H1 (cell line): ENCODE results near the gene USP12. TPM values are rescaled to one million over a fixed set of nuclear protein-coding genes. Genes with fewer than 3 reads are reported as not detected.

ENCODE experiments used
- CTCF ChIA-PET: fragments of 300-600 bp; sonication (Branson Sonifier 250); formaldehyde crosslinking; loops from one replicate; lab custom pipeline; 2021; ENCODE audit not compliant: partially characterized antibody; lab: Charles Lee
- POLR2A ChIA-PET: fragments of 300-600 bp; sonication (Branson Sonifier 250); formaldehyde crosslinking; loops from one replicate; lab custom pipeline; 2021; ENCODE audit warnings: inconsistent platforms; ENCODE audit not compliant: partially characterized antibody; lab: Charles Lee
- DNase-seq, 2 experiments: peaks; one replicate each; pipeline versions ENCODE4 v3.0.0 to v3.0.0-alpha.2; 2010 to 2022; ENCODE audit warnings: low spot score in 2 of 2, low read depth in 1 of 2, mixed read lengths in 1 of 2
- FAIRE-seq: peaks from 2 replicates; lab custom pipeline; 2011; peaks lifted over from hg19 to GRCh38; lab: Jason Lieb, UNC
- H2AFZ ChIP-seq: 2 replicates; pipeline ENCODE4 v1.8.1; 2012; ENCODE audit warnings: low read length, inconsistent platforms
- H2AK5ac ChIP-seq: 2 replicates; pipeline ENCODE4 v1.6.1; 2013; ENCODE audit warnings: low read depth, low read length
- H2BK120ac ChIP-seq: replicated peaks from 2 replicates; pipeline ENCODE3; 2013; ENCODE audit warnings: low read depth, low read length, inconsistent platforms
- H2BK12ac ChIP-seq: 2 replicates; pipeline ENCODE4 v1.6.1; 2013; ENCODE audit warnings: low read depth, low read length
- H2BK15ac ChIP-seq: 2 replicates; pipeline ENCODE4 v1.6.1; 2013; ENCODE audit warnings: low read length
- H2BK20ac ChIP-seq: 2 replicates; pipeline ENCODE4 v1.6.1; 2013; ENCODE audit warnings: low read length
- H2BK5ac ChIP-seq: 2 replicates; pipeline ENCODE4 v1.6.1; 2013; ENCODE audit warnings: low read depth, low read length
- H3K14ac ChIP-seq: 2 replicates; pipeline ENCODE4 v1.6.1; 2013; ENCODE audit warnings: inconsistent platforms; ENCODE audit not compliant: insufficient read length
- H3K18ac ChIP-seq: 2 replicates; pipeline ENCODE4 v1.6.1; 2013; ENCODE audit warnings: low read length; ENCODE audit errors: extremely low read depth
- H3K23ac ChIP-seq: 2 replicates; pipeline ENCODE4 v1.6.1; 2013; ENCODE audit warnings: inconsistent platforms; ENCODE audit not compliant: insufficient read length
- H3K23me2 ChIP-seq: 2 replicates; pipeline ENCODE4 v1.6.1; 2013; ENCODE audit warnings: low read depth, low read length
- H3K27ac ChIP-seq: 2 replicates; pipeline ENCODE4 v1.6.1; 2011; ENCODE audit warnings: low read depth, low read length, inconsistent platforms
- H3K27me3 ChIP-seq, 4 experiments: replicated peaks in 1 of 4; 1 replicate in 1 of 4; 2 replicates in 3 of 4; pipeline versions ENCODE4 v1.6.1 to v1.8.1; 2011 to 2013; ENCODE audit warnings: low read length in 3 of 4, mild to moderate bottlenecking in 3 of 4, inconsistent platforms in 2 of 4, mixed read lengths in 2 of 4, moderate library complexity in 1 of 4; ENCODE audit not compliant: control insufficient read depth in 3 of 4, insufficient read depth in 3 of 4; ENCODE audit errors: extremely low read depth in 1 of 4
- H3K36me3 ChIP-seq, 4 experiments: 2 replicates each; pipeline versions ENCODE4 v1.6.1 to v1.8.1; 2011 to 2013; ENCODE audit warnings: mild to moderate bottlenecking in 4 of 4, low read length in 3 of 4, moderate library complexity in 2 of 4, control low read depth in 1 of 4, inconsistent platforms in 1 of 4; ENCODE audit not compliant: insufficient read depth in 4 of 4, control insufficient read depth in 2 of 4
- H3K4ac ChIP-seq: replicated peaks from 2 replicates; pipeline ENCODE3; 2013; ENCODE audit warnings: low read length, low read depth, mixed read lengths, inconsistent platforms; ENCODE audit not compliant: insufficient read length
- H3K4me1 ChIP-seq, 4 experiments: replicated peaks in 1 of 4; 1 replicate in 1 of 4; 2 replicates in 3 of 4; pipeline versions ENCODE4 v1.6.1 to v1.8.1; 2011 to 2013; ENCODE audit warnings: low read length in 3 of 4, inconsistent platforms in 2 of 4, mixed read lengths in 1 of 4; ENCODE audit not compliant: insufficient read depth in 4 of 4, control insufficient read depth in 3 of 4
- H3K4me2 ChIP-seq, 2 experiments: 2 replicates each; pipeline versions ENCODE4 v1.6.1 to v1.8.1; 2011 to 2013; ENCODE audit warnings: low read depth in 2 of 2, low read length in 2 of 2, control low read depth in 1 of 2, inconsistent platforms in 1 of 2, mild to moderate bottlenecking in 1 of 2; ENCODE audit not compliant: insufficient read depth in 1 of 2
- H3K4me3 ChIP-seq, 4 experiments: fragments of 200-600, 300-600 bp in 1 of 4; sonication (generic), shearing (Covaris generic), sonication (Bioruptor Twin) in 1 of 4; 2 replicates each; pipeline versions ENCODE4 v1.5.1 to v1.8.1; 2011 to 2016; ENCODE audit warnings: low read length in 4 of 4, low read depth in 3 of 4, control low read depth in 2 of 4, inconsistent platforms in 2 of 4, mild to moderate bottlenecking in 2 of 4, mixed read lengths in 1 of 4, moderate library complexity in 1 of 4; ENCODE audit not compliant: insufficient read depth in 2 of 4; ENCODE audit errors: extremely low read depth in 1 of 4
- H3K56ac ChIP-seq: replicated peaks from 2 replicates; pipeline ENCODE3; 2013; ENCODE audit warnings: low read depth, mild to moderate bottlenecking, mixed read lengths, low read length, inconsistent platforms; ENCODE audit not compliant: insufficient read length
- H3K79me1 ChIP-seq: 2 replicates; pipeline ENCODE4 v1.6.1; 2013; ENCODE audit warnings: low read depth, low read length, control low read depth
- H3K79me2 ChIP-seq, 2 experiments: 2 replicates each; pipeline versions ENCODE4 v1.6.1 to v1.8.1; 2012 to 2013; ENCODE audit warnings: low read length in 2 of 2, mild to moderate bottlenecking in 2 of 2, inconsistent platforms in 1 of 2; ENCODE audit not compliant: insufficient read depth in 2 of 2, control insufficient read depth in 1 of 2
- H3K9ac ChIP-seq, 4 experiments: replicated peaks in 1 of 4; 1 replicate in 1 of 4; 2 replicates in 3 of 4; pipeline versions ENCODE4 v1.6.1 to v1.8.1; 2011 to 2013; ENCODE audit warnings: low read depth in 3 of 4, low read length in 3 of 4, control low read depth in 2 of 4, mild to moderate bottlenecking in 2 of 4, moderate library complexity in 2 of 4, inconsistent platforms in 1 of 4; ENCODE audit errors: extremely low read depth in 1 of 4
- H3K9me3 ChIP-seq, 2 experiments: 2 replicates each; pipeline versions ENCODE4 v1.6.1 to v1.8.1; 2012 to 2013; ENCODE audit warnings: mild to moderate bottlenecking in 2 of 2, moderate library complexity in 2 of 2, control low read depth in 1 of 2, inconsistent platforms in 1 of 2, low read depth in 1 of 2, low read length in 1 of 2, mixed read lengths in 1 of 2; ENCODE audit not compliant: insufficient read depth in 2 of 2
- H4K20me1 ChIP-seq, 2 experiments: replicated peaks in 1 of 2; 2 replicates each; pipeline versions ENCODE3 to v1.8.1; 2011 to 2013; ENCODE audit warnings: inconsistent platforms in 2 of 2, low read length in 2 of 2, mild to moderate bottlenecking in 1 of 2; ENCODE audit not compliant: insufficient read depth in 2 of 2, control insufficient read depth in 1 of 2
- H4K5ac ChIP-seq: 2 replicates; pipeline ENCODE4 v1.6.1; 2013; ENCODE audit warnings: low read length, low read depth, mixed read lengths, inconsistent platforms; ENCODE audit not compliant: insufficient read length
- H4K8ac ChIP-seq: 2 replicates; pipeline ENCODE4 v1.8.0; 2013; ENCODE audit warnings: mild to moderate bottlenecking, moderate library complexity, low read length, inconsistent platforms; ENCODE audit not compliant: insufficient read depth; ENCODE audit errors: extremely low read depth
- H4K91ac ChIP-seq: replicated peaks from 2 replicates; pipeline ENCODE3; 2013; ENCODE audit warnings: low read length, mixed read lengths, inconsistent platforms; ENCODE audit not compliant: insufficient read length
- RAD21 ChIP-seq, 2 experiments: IDR thresholded peaks in 1 of 2; conservative IDR thresholded peaks in 1 of 2; 2 replicates each; pipeline ENCODE4 v1.6.1; 2011; ENCODE audit warnings: low read depth in 2 of 2, low read length in 2 of 2, improper control_type of control experiment in 1 of 2, inconsistent platforms in 1 of 2, mild to moderate bottlenecking in 1 of 2, moderate library complexity in 1 of 2
- SIN3A ChIP-seq, 2 experiments: IDR thresholded peaks in 1 of 2; conservative IDR thresholded peaks in 1 of 2; 2 replicates each; pipeline ENCODE4 v1.6.1; 2011 to 2012; ENCODE audit warnings: low read length in 2 of 2, improper control_type of control experiment in 1 of 2, low read depth in 1 of 2, mild to moderate bottlenecking in 1 of 2
- WGBS, 2 experiments: shearing (Covaris generic) in 1 of 2; methylation state at CpG; one replicate each; pipeline versions ENCODE4 v1.1.6 to v1.1.7; 2013 to 2015; ENCODE audit warnings: low lambda C conversion rate in 2 of 2, mixed read lengths in 2 of 2, inconsistent platforms in 1 of 2, low coverage in 1 of 2, missing lambda C conversion rate in 1 of 2; ENCODE audit not compliant: insufficient replicate concordance in 2 of 2, insufficient coverage in 1 of 2, insufficient read length in 1 of 2; ENCODE audit errors: extremely low coverage in 1 of 2, missing lambda C conversion rate in 1 of 2; 5-methylcytosine and 5-hydroxymethylcytosine counted together
- polyA plus RNA-seq, 7 experiments: library from polyadenylated mRNA; depleted of rRNA in 3 of 7; stranded (reverse) in 5 of 7; unstranded in 2 of 7; fragments of >200 nt in 5 of 7; fragments of 200-250 nt in 2 of 7; gene quantifications; 1 replicate in 5 of 7; 2 replicates in 1 of 7; 4 replicates in 1 of 7; pipeline versions ENCODE4 v1.2.1 to v1.2.3, GENCODE V29; 2011 to 2013; ENCODE audit warnings: missing spikeins in 2 of 7, mixed read lengths in 2 of 7
- total RNA-seq: library from RNA; stranded (reverse); fragmentation: NEBNext Ultra II Directional; extraction: Animal tissue kit (Norgen Biotek cat#: 25700); gene quantifications from 2 replicates; pipeline ENCODE4 v1.2.1, GENCODE V29; 2021

The USP12 gene
- total and polyA plus RNA-seq, 2 of the 8 experiments (the other 6 are each of a cell fraction or from before 2014, with no cell fraction given) = 4.0 to 30.0 TPM

GRCh38 chr13:27023385-27024073 lies 148.1 kb downstream of the USP12 start:
- Histone ChIP-seq H3K4me1 (peaks cover 0 to 2% (median 0%) of the 10 kb centered on the region in 4 experiments; a peak in 3 of 7 replicates), H3K56ac (no peak overlapping the region), H3K4ac (no peak overlapping the region), H3K14ac (no peak overlapping the region), H3K79me1 (no peaks in the 10 kb centered on the region), H3K23me2 (no peaks in the 10 kb centered on the region), H3K9ac (no peak overlapping the region), H2BK5ac (no peak overlapping the region), H3K36me3 (no peaks in the 10 kb centered on the region), H3K4me3 (no peak overlapping the region), H3K23ac (no peak overlapping the region), H3K9me3 (no peaks in the 10 kb centered on the region; a peak in 2 of 4 replicates), H3K4me2 (no peak overlapping the region), H2AFZ (no peak overlapping the region), H2BK120ac (no peak overlapping the region), H3K27me3 (no peaks in the 10 kb centered on the region; a peak in 1 of 7 replicates), H4K5ac (no peak overlapping the region), H3K79me2 (no peaks in the 10 kb centered on the region), H4K20me1 (no peaks in the 10 kb centered on the region), H3K18ac (no peak overlapping the region), H2AK5ac (no peak overlapping the region), H2BK20ac (no peak overlapping the region), H4K91ac (no peak overlapping the region), H4K8ac (no peak overlapping the region; the same call in 1 of the 2 replicates), H2BK12ac (no peak overlapping the region), H3K27ac (no peak overlapping the region), H2BK15ac (no peak overlapping the region)
- POLR2A ChIA-PET = interaction anchor here (1.1 to 1.6 kb wide), 2 partner anchors 33 to 230 kb away, joined by 4 read pairs; no protein-coding TSS in a partner anchor
- 91% methylated on average over 8 of the region's 8 CpGs; no CpG with 5 or more reads in 1 of the 2 experiments for WGBS, 2 experiments
- FAIRE-seq = no peak
- CTCF ChIA-PET = interaction anchor here (0.7 to 1.3 kb wide), 2 partner anchors 77 to 151 kb away, joined by 3 to 4 read pairs; no protein-coding TSS in a partner anchor
- TF ChIP-seq RAD21 (IDR thresholded peaks at IDR 0.05 in 1 of 2, conservative IDR thresholded peaks at IDR 0.05 in 1 of 2; ENCODE audit: low read depth in 2 of 2, low read length in 2 of 2) (peak in 1 of 2 experiments; percentile 4; a peak in 1 of 4 replicates), SIN3A (conservative IDR thresholded peaks at IDR 0.05 in 1 of 2, IDR thresholded peaks at IDR 0.05 in 1 of 2; ENCODE audit: low read depth in 1 of 2, low read length in 2 of 2) (no peak)
- DNase-seq = no peak
